Left lung (tissue), 10 donors: ENCODE results near the gene SLC35G3. TPM values are rescaled to one million over a fixed set of nuclear protein-coding genes. Genes with fewer than 3 reads are reported as not detected.
"Not testable (repeated sequence)": the region's sequence is repeated elsewhere in the genome, so short reads cannot be mapped to it uniquely, and the experiment has no call there.

Experiments
- ATAC-seq: fragments of 200-7000 bp; cut with Tn5 transposase; one replicate; pipeline ENCODE4 v1.9.1; 2020; ENCODE audit warnings: moderate library complexity
- DNase-seq, 4 donors: peaks; one replicate each; pipeline ENCODE4 v3.0.0-alpha.2; 2013 to 2020
- H3K27ac ChIP-seq, 2 donors: fragments of 200-600 bp; sonication (generic) in 1 of 2; one replicate each; pipeline versions ENCODE4 v1.5.0 to v1.8.0; 2020 to 2021
- H3K27me3 ChIP-seq, 2 donors: fragments of 200-600 bp; sonication (generic) in 1 of 2; one replicate each; pipeline versions ENCODE4 v1.5.0 to v1.8.0; 2020 to 2021
- H3K36me3 ChIP-seq, 2 donors: fragments of 200-600 bp; sonication (generic) in 1 of 2; one replicate each; pipeline versions ENCODE4 v1.5.0 to v1.8.0; 2020 to 2021
- H3K4me1 ChIP-seq, 2 donors: fragments of 200-600 bp; one replicate each; pipeline ENCODE4 v1.8.0; 2021
- H3K4me3 ChIP-seq, 2 donors: fragments of 200-600 bp; sonication (generic) in 1 of 2; one replicate each; pipeline versions ENCODE4 v1.5.0 to v1.8.0; 2020 to 2021; ENCODE audit warnings: mild to moderate bottlenecking in 1 of 2
- H3K9me3 ChIP-seq, 2 donors: fragments of 200-600 bp; sonication (generic) in 1 of 2; one replicate each; pipeline versions ENCODE4 v1.5.0 to v1.8.0; 2020 to 2021
- CTCF ChIP-seq, 2 donors: fragments of 200-600 bp; sonication (generic) in 1 of 2; IDR thresholded peaks; one replicate each; pipeline versions ENCODE4 v1.5.0 to v1.8.0; 2021; ENCODE audit warnings: antibody characterized with exemption in 2 of 2
- intact Hi-C, 2 donors: fragments of 100-400 bp; cut with DNase I; formaldehyde crosslinking; loops; one replicate each; pipeline versions ENCODE4 v1.11.2 to v1.14.2; 2022
- polyA plus RNA-seq, 6 donors: library from polyadenylated mRNA; unstranded; fragments of 120-200 nt; gene quantifications; one replicate each; pipeline ENCODE4 v1.2.1, GENCODE V29; 2013; ENCODE audit not compliant: insufficient read length in 6 of 6
- total RNA-seq, 2 donors: library from RNA; stranded (reverse); fragmentation: NEBNext Ultra II Directional; extraction: Animal tissue kit (Norgen Biotek cat#: 25700); gene quantifications; one replicate each; pipeline ENCODE4 v1.2.1, GENCODE V29; 2021
- donor health status: DM: no; HTN: yes; CAD: no.
- donor health status: DM: no; HTN: no; CAD: no.

Gene SLC35G3
- total and polyA plus RNA-seq, 8 donors, result not detected

- peaks cover 0 to 4% of the 10 kb centered on the region in 2 donors for H3K27me3 ChIP-seq
- H3K27ac ChIP-seq, result no peak overlapping the region
- DNase-seq (no peak), ATAC-seq (no peak)
- no peak for TF ChIP-seq CTCF (IDR thresholded peaks at IDR 0.05)
- H3K36me3 ChIP-seq, result no peaks in the 10 kb centered on the region
- no peak overlapping the region for H3K4me3 ChIP-seq
- intact Hi-C loops, result no loop called here
- no peaks in the 10 kb centered on the region for H3K4me1 ChIP-seq
- H3K9me3 ChIP-seq, result no peaks in the 10 kb centered on the region
Observed at GRCh38 chr17:35183332-35183731, 10.9 kb downstream of the SLC35G3 start.

GRCh38 chr17:35179379-35179778 lies 14.8 kb downstream of the SLC35G3 start:
- H3K9me3 ChIP-seq, H3K27ac ChIP-seq, intact Hi-C loops, H3K4me3 ChIP-seq, H3K27me3 ChIP-seq, H3K36me3 ChIP-seq, DNase-seq, H3K4me1 ChIP-seq, ATAC-seq: not testable (repeated sequence)

DNA sequence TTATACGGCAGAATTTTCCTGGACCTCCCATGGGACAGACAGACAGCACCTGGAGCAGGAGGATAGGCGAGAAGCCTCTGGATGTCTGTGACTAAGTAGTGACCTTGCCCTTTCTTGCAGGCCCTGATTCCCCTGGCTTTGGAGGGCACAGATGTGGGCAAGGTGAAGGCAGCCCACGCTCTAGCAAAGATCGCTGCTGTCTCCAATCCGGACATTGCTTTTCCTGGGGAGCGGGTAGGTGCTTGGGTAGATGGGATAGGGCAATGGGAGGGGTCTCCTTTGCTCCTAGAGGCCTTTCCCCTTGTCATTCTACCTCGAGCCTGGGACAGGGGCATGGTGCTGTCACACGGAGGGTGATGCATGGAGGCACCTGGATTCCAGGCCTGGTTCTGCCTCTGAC lies 17.3 kb downstream of the SLC35G3 start:
- DNase-seq (no peak), ATAC-seq (no peak)
- no peak for TF ChIP-seq CTCF (IDR thresholded peaks at IDR 0.05)
- H3K4me1 ChIP-seq, result no peaks in the 10 kb centered on the region
- H3K4me3 ChIP-seq, result no peak overlapping the region
- no peak overlapping the region for H3K27ac ChIP-seq
- no peaks in the 10 kb centered on the region for H3K9me3 ChIP-seq
- no peaks in the 10 kb centered on the region for H3K27me3 ChIP-seq
- H3K36me3 ChIP-seq, result no peaks in the 10 kb centered on the region
- intact Hi-C loops, result no loop called here

GRCh38 chr17:35175638-35176415 lies 18.4 kb downstream of the SLC35G3 start:
- Histone ChIP-seq H3K27me3 (no peaks in the 10 kb centered on the region), H3K4me3 (no peak overlapping the region), H3K9me3 (no peaks in the 10 kb centered on the region), H3K36me3 (no peaks in the 10 kb centered on the region), H3K27ac (no peak overlapping the region), H3K4me1 (no peaks in the 10 kb centered on the region)
- DNase-seq (no peak), ATAC-seq (no peak)
- TF ChIP-seq CTCF (IDR thresholded peaks at IDR 0.05), result no peak
- intact Hi-C loops, result no loop called here

GRCh38 chr17:35174835-35175334 lies 19.3 kb downstream of the SLC35G3 start:
- intact Hi-C loops, result no loop called here
- ATAC-seq (no peak), DNase-seq (no peak)
- no peak for TF ChIP-seq CTCF (IDR thresholded peaks at IDR 0.05)
- H3K27ac ChIP-seq, result no peak overlapping the region
- H3K9me3 ChIP-seq, result no peaks in the 10 kb centered on the region
- H3K36me3 ChIP-seq, result no peaks in the 10 kb centered on the region
- no peak overlapping the region for H3K4me3 ChIP-seq
- no peaks in the 10 kb centered on the region for H3K4me1 ChIP-seq
- no peaks in the 10 kb centered on the region for H3K27me3 ChIP-seq

DNA sequence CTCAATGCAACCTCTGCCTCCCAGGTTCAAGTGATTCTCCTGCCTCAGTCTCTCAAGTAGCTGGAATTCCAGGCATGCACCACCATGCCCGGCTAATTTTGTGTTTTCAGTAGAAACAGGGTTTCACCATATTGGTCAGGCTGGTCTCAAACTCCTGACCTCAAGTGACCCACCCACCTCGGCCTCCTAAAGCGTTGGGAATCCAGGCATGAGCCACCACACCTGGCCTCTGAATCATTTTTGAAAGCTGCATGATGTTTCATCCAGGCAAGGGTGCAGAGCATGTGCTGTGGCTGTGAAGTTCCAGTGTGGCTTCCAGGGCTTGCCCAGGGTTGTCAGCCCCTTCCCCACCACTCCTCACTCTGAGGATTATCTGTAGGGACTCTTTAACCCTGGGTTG lies 21.9 kb downstream of the SLC35G3 start:
- DNase-seq, ATAC-seq, H3K4me3 ChIP-seq, H3K36me3 ChIP-seq, H3K27ac ChIP-seq, intact Hi-C loops, H3K9me3 ChIP-seq, H3K4me1 ChIP-seq, H3K27me3 ChIP-seq: not testable (repeated sequence)
